ENCODE data around the gene THRB.

DNA sequence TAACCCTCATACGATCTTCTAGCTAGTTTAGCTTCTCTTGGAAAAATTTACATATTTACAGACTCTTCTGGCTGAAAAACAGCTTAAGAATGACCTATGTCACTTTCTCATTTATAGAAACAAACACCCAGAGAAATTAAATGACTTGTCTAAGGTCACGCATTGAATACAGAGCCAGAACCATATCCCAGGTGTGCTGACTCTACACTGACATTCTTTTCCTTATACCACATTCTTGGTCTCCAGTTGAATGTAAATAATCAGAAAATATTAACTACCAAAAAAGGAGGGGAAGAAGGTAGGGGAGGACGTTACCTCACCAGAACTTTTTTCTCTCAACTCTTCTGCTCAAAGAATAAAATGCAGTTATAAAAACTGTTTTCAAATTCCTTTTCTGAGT lies 95.0 kb downstream of the THRB start:
- TF ChIP-seq, protein P1, sequence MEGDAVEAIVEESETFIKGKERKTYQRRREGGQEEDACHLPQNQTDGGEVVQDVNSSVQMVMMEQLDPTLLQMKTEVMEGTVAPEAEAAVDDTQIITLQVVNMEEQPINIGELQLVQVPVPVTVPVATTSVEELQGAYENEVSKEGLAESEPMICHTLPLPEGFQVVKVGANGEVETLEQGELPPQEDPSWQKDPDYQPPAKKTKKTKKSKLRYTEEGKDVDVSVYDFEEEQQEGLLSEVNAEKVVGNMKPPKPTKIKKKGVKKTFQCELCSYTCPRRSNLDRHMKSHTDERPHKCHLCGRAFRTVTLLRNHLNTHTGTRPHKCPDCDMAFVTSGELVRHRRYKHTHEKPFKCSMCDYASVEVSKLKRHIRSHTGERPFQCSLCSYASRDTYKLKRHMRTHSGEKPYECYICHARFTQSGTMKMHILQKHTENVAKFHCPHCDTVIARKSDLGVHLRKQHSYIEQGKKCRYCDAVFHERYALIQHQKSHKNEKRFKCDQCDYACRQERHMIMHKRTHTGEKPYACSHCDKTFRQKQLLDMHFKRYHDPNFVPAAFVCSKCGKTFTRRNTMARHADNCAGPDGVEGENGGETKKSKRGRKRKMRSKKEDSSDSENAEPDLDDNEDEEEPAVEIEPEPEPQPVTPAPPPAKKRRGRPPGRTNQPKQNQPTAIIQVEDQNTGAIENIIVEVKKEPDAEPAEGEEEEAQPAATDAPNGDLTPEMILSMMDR (IDR thresholded peaks at IDR 0.05 in 8 of 11, conservative IDR thresholded peaks at IDR 0.05 in 3 of 11), result no peak
- no peak for TF ChIP-seq POLR2A (IDR thresholded peaks at IDR 0.05)
- no peak for TF ChIP-seq POLR2AphosphoS5 (IDR thresholded peaks at IDR 0.05)
